ENCODE measurements around the gene BTBD1.
A peak's percentile ranks its signal among the peaks of the same experiment; 100 is the strongest.

BTBD1 gene

GRCh38 chr15:83066734-83067637 lies at the start of gene BTBD1:
TSS of gene BTBD1 (minus strand) at chr15:83067252. CDS start at chr15:83067151, 101 bp downstream.
- peak; percentile 65 for DNase-seq

- no peak for DNase-seq
Observed at GRCh38 chr15:83115831-83116565, 48.9 kb upstream of the BTBD1 start.

GRCh38 chr15:83115410-83115809 lies 48.4 kb upstream of the BTBD1 start:
- no peak for DNase-seq

GRCh38 chr15:83114856-83115255 lies 47.8 kb upstream of the BTBD1 start:
- DNase-seq, result no peak

GRCh38 chr15:83113881-83114674 lies 47.0 kb upstream of the BTBD1 start:
- DNase-seq, result no peak

GRCh38 chr15:83112956-83113299 lies 45.9 kb upstream of the BTBD1 start:
- no peak for DNase-seq

GRCh38 chr15:83112233-83112955 lies 45.3 kb upstream of the BTBD1 start:
- DNase-seq, result no peak

- no peak for DNase-seq
Observed at GRCh38 chr15:83111149-83111548, 44.1 kb upstream of the BTBD1 start.

- DNase-seq, result no peak
Observed at GRCh38 chr15:83110381-83110780, 43.3 kb upstream of the BTBD1 start.

- DNase-seq, result no peak
Observed at GRCh38 chr15:83109532-83109931, 42.5 kb upstream of the BTBD1 start.

- no peak for DNase-seq
Observed at GRCh38 chr15:83108266-83109219, 41.5 kb upstream of the BTBD1 start.

GRCh38 chr15:83107841-83108181 lies 40.8 kb upstream of the BTBD1 start:
- no peak for DNase-seq

- no peak for DNase-seq
Observed at GRCh38 chr15:83106994-83107840, 40.2 kb upstream of the BTBD1 start, which contains the start of gene TM6SF1. TSS of gene TM6SF1 (plus strand) at chr15:83107645. CDS start at chr15:83107681, 36 bp downstream.

- no peak for DNase-seq
Observed at GRCh38 chr15:83105440-83105839, 38.4 kb upstream of the BTBD1 start.

- no peak for DNase-seq
Observed at GRCh38 chr15:83104141-83104540, 37.1 kb upstream of the BTBD1 start.

- DNase-seq, result no peak
Observed at GRCh38 chr15:83102346-83102745, 35.3 kb upstream of the BTBD1 start.

GRCh38 chr15:83100097-83100646 lies 33.1 kb upstream of the BTBD1 start:
- no peak for DNase-seq

GRCh38 chr15:83099290-83099689 lies 32.2 kb upstream of the BTBD1 start:
- DNase-seq, result no peak

GRCh38 chr15:83098079-83098478 lies 31.0 kb upstream of the BTBD1 start:
- no peak for DNase-seq

GRCh38 chr15:83094583-83094982 lies 27.5 kb upstream of the BTBD1 start:
- DNase-seq, result no peak
